Measurements from ENCODE around the gene ECE2. TPM values are rescaled to one million over a fixed set of nuclear protein-coding genes. Genes with fewer than 3 reads are reported as not detected.

The ECE2 gene
- total and polyA plus RNA-seq, 10 of the 15 experiments (the other 5 are each of a cell fraction or from before 2014, with no cell fraction given): not detected

- TF ChIP-seq BCL3 (IDR thresholded peaks at IDR 0.05; ENCODE audit: borderline replicate concordance, insufficient read depth, low read depth, low read length, poor library complexity, severe bottlenecking) (no peak), MTA3 (IDR thresholded peaks at IDR 0.05; ENCODE audit: borderline replicate concordance, low read length) (no peak)
Measured at GRCh38 chr3:184341925-184342324, 66.1 kb downstream of the ECE2 start (continued).

MicroRNAs encoded within 50 kb of the gene (microRNA counts, 767-probe panel; counts per million panel counts)
- microRNA hsa-miR-1224-3p: 55.3 counts per million
- 1,585 counts per million, percentile 60 among the panel's probes with 10 or more counts for microRNA hsa-miR-1224-5p

Small RNA genes within 50 kb of the gene (microRNA-seq; reads per million reads assigned to microRNA genes)
- not detected for gene MIR1224

Small RNA genes within 50 kb of the gene (small RNA-seq; reads per million reads assigned to genes)
- gene MIR1224 (not detected), gene SNORD66 (990 reads per million, percentile 100 among the genes with 10 or more reads in this experiment)

Other genes starting within 250 kb of the ECE2 start
Only the 7 nearest of the 18 such genes appear.
- gene VWA5B2, start 46.4 kb upstream of the ECE2 start, total RNA-seq (2014; rRNA removed): not detected in 2 replicates
- not detected in 2 replicates for gene VWA5B2, start 46.4 kb upstream of the ECE2 start, total RNA-seq (2014; rRNA removed; fragmentation: Illumina TruSeq; extraction: Trizol)
- not detected in 2 replicates for gene VWA5B2, start 46.4 kb upstream of the ECE2 start, total RNA-seq (2021)
- gene VWA5B2, start 46.4 kb upstream of the ECE2 start, polyA plus RNA-seq (2011; rRNA removed): 0.03 TPM in 1 of 2 replicates, not detected in the other
- gene VWA5B2, start 46.4 kb upstream of the ECE2 start, polyA plus RNA-seq (2014; fragmentation: Illumina TruSeq; extraction: Trizol): not detected in 2 replicates
- not detected for gene VWA5B2, start 46.4 kb upstream of the ECE2 start, polyA plus RNA-seq (2014; fragmentation: Nextera tagmentation; extraction: Ambion mirVana)
- gene VWA5B2, start 46.4 kb upstream of the ECE2 start, polyA plus RNA-seq (2014; rRNA removed): not detected in 2 replicates
- under 1 TPM in 1 of 2 experiments, not detected in 1; 0.09 TPM for gene VWA5B2, start 46.4 kb upstream of the ECE2 start, polyA plus RNA-seq (2016; fragmentation: Nextera tagmentation; extraction: Ambion mirVana)
- gene ALG3, start 27.1 kb upstream of the ECE2 start, total RNA-seq (2014; rRNA removed): 39.6 and 47.5 TPM in 2 replicates
- 20.9 and 21.2 TPM in 2 replicates for gene ALG3, start 27.1 kb upstream of the ECE2 start, total RNA-seq (2014; rRNA removed; fragmentation: Illumina TruSeq; extraction: Trizol)
- gene ALG3, start 27.1 kb upstream of the ECE2 start, total RNA-seq (2021): 44.5 and 44.9 TPM in 2 replicates
- gene ALG3, start 27.1 kb upstream of the ECE2 start, polyA plus RNA-seq (2011; rRNA removed): 15.8 and 29.0 TPM in 2 replicates
- gene ALG3, start 27.1 kb upstream of the ECE2 start, polyA plus RNA-seq (2014; fragmentation: Illumina TruSeq; extraction: Trizol): 25.5 and 36.0 TPM in 2 replicates
- gene ALG3, start 27.1 kb upstream of the ECE2 start, polyA plus RNA-seq (2014; fragmentation: Nextera tagmentation; extraction: Ambion mirVana): 10 to 100 TPM; 13.6 to 16.0 TPM
- gene ALG3, start 27.1 kb upstream of the ECE2 start, polyA plus RNA-seq (2014; rRNA removed): 42.9 and 45.1 TPM in 2 replicates
- 10 to 100 TPM; 82.9 to 84.7 TPM for gene ALG3, start 27.1 kb upstream of the ECE2 start, polyA plus RNA-seq (2016; fragmentation: Nextera tagmentation; extraction: Ambion mirVana)
- gene EEF1AKMT4, start 26.4 kb upstream of the ECE2 start, total RNA-seq (2014; rRNA removed): 17.8 and 19.2 TPM in 2 replicates
- 7.8 and 8.8 TPM in 2 replicates for gene EEF1AKMT4, start 26.4 kb upstream of the ECE2 start, total RNA-seq (2014; rRNA removed; fragmentation: Illumina TruSeq; extraction: Trizol)
- gene EEF1AKMT4, start 26.4 kb upstream of the ECE2 start, total RNA-seq (2021): 10.2 and 11.9 TPM in 2 replicates
- 5.0 and 9.4 TPM in 2 replicates for gene EEF1AKMT4, start 26.4 kb upstream of the ECE2 start, polyA plus RNA-seq (2011; rRNA removed)
- 3.3 and 7.5 TPM in 2 replicates for gene EEF1AKMT4, start 26.4 kb upstream of the ECE2 start, polyA plus RNA-seq (2014; fragmentation: Illumina TruSeq; extraction: Trizol)
- 10 to 100 TPM; 18.7 to 19.2 TPM for gene EEF1AKMT4, start 26.4 kb upstream of the ECE2 start, polyA plus RNA-seq (2014; fragmentation: Nextera tagmentation; extraction: Ambion mirVana)
- gene EEF1AKMT4, start 26.4 kb upstream of the ECE2 start, polyA plus RNA-seq (2014; rRNA removed): 18.7 and 19.6 TPM in 2 replicates
- gene EEF1AKMT4, start 26.4 kb upstream of the ECE2 start, polyA plus RNA-seq (2016; fragmentation: Nextera tagmentation; extraction: Ambion mirVana): 10 to 100 TPM; 23.3 to 26.8 TPM
- 0.56 and 0.76 TPM in 2 replicates for gene CAMK2N2, start 14.5 kb upstream of the ECE2 start, total RNA-seq (2014; rRNA removed)
- gene CAMK2N2, start 14.5 kb upstream of the ECE2 start, total RNA-seq (2014; rRNA removed; fragmentation: Illumina TruSeq; extraction: Trizol): 0.32 and 0.45 TPM in 2 replicates
- 1.4 and 1.9 TPM in 2 replicates for gene CAMK2N2, start 14.5 kb upstream of the ECE2 start, total RNA-seq (2021)
- 0.16 TPM in 1 of 2 replicates, not detected in the other for gene CAMK2N2, start 14.5 kb upstream of the ECE2 start, polyA plus RNA-seq (2011; rRNA removed)
- 0.17 and 0.90 TPM in 2 replicates for gene CAMK2N2, start 14.5 kb upstream of the ECE2 start, polyA plus RNA-seq (2014; fragmentation: Illumina TruSeq; extraction: Trizol)
- under 1 TPM; 0.06 to 0.24 TPM for gene CAMK2N2, start 14.5 kb upstream of the ECE2 start, polyA plus RNA-seq (2014; fragmentation: Nextera tagmentation; extraction: Ambion mirVana)
- gene CAMK2N2, start 14.5 kb upstream of the ECE2 start, polyA plus RNA-seq (2014; rRNA removed): 0.88 and 1.1 TPM in 2 replicates
- gene CAMK2N2, start 14.5 kb upstream of the ECE2 start, polyA plus RNA-seq (2016; fragmentation: Nextera tagmentation; extraction: Ambion mirVana): under 1 TPM in 1 of 2 experiments, not detected in 1; 0.11 TPM
- 247 and 268 TPM in 2 replicates for gene PSMD2, start 23.2 kb downstream of the ECE2 start, total RNA-seq (2014; rRNA removed)
- gene PSMD2, start 23.2 kb downstream of the ECE2 start, total RNA-seq (2014; rRNA removed; fragmentation: Illumina TruSeq; extraction: Trizol): 167 and 176 TPM in 2 replicates
- 225 and 235 TPM in 2 replicates for gene PSMD2, start 23.2 kb downstream of the ECE2 start, total RNA-seq (2021)
- gene PSMD2, start 23.2 kb downstream of the ECE2 start, polyA plus RNA-seq (2011; rRNA removed): 94.2 and 168 TPM in 2 replicates
- gene PSMD2, start 23.2 kb downstream of the ECE2 start, polyA plus RNA-seq (2014; fragmentation: Illumina TruSeq; extraction: Trizol): 144 and 205 TPM in 2 replicates
- gene PSMD2, start 23.2 kb downstream of the ECE2 start, polyA plus RNA-seq (2014; fragmentation: Nextera tagmentation; extraction: Ambion mirVana): 100 to 1,000 TPM; 103 to 111 TPM
- gene PSMD2, start 23.2 kb downstream of the ECE2 start, polyA plus RNA-seq (2014; rRNA removed): 188 and 189 TPM in 2 replicates
- gene PSMD2, start 23.2 kb downstream of the ECE2 start, polyA plus RNA-seq (2016; fragmentation: Nextera tagmentation; extraction: Ambion mirVana): 100 to 1,000 TPM; 471 to 515 TPM
- gene EIF4G1, start 38.6 kb downstream of the ECE2 start, total RNA-seq (2014; rRNA removed): 228 and 252 TPM in 2 replicates
- gene EIF4G1, start 38.6 kb downstream of the ECE2 start, total RNA-seq (2014; rRNA removed; fragmentation: Illumina TruSeq; extraction: Trizol): 122 and 128 TPM in 2 replicates
- gene EIF4G1, start 38.6 kb downstream of the ECE2 start, total RNA-seq (2021): 454 and 462 TPM in 2 replicates
- 62.1 and 222 TPM in 2 replicates for gene EIF4G1, start 38.6 kb downstream of the ECE2 start, polyA plus RNA-seq (2011; rRNA removed)
- 153 and 254 TPM in 2 replicates for gene EIF4G1, start 38.6 kb downstream of the ECE2 start, polyA plus RNA-seq (2014; fragmentation: Illumina TruSeq; extraction: Trizol)
- 10 to 100 TPM in 1 of 2 experiments, 1 to 10 TPM in 1; 5.7 to 12.9 TPM for gene EIF4G1, start 38.6 kb downstream of the ECE2 start, polyA plus RNA-seq (2014; fragmentation: Nextera tagmentation; extraction: Ambion mirVana)
- 210 and 265 TPM in 2 replicates for gene EIF4G1, start 38.6 kb downstream of the ECE2 start, polyA plus RNA-seq (2014; rRNA removed)
- gene EIF4G1, start 38.6 kb downstream of the ECE2 start, polyA plus RNA-seq (2016; fragmentation: Nextera tagmentation; extraction: Ambion mirVana): 100 to 1,000 TPM; 281 to 283 TPM
- 4.0 and 4.5 TPM in 2 replicates for gene FAM131A, start 61.6 kb downstream of the ECE2 start, total RNA-seq (2014; rRNA removed)
- gene FAM131A, start 61.6 kb downstream of the ECE2 start, total RNA-seq (2014; rRNA removed; fragmentation: Illumina TruSeq; extraction: Trizol): 1.4 and 1.9 TPM in 2 replicates
- gene FAM131A, start 61.6 kb downstream of the ECE2 start, total RNA-seq (2021): 3.0 and 5.0 TPM in 2 replicates
- 0.17 and 0.42 TPM in 2 replicates for gene FAM131A, start 61.6 kb downstream of the ECE2 start, polyA plus RNA-seq (2011; rRNA removed)
- 0.74 and 1.4 TPM in 2 replicates for gene FAM131A, start 61.6 kb downstream of the ECE2 start, polyA plus RNA-seq (2014; fragmentation: Illumina TruSeq; extraction: Trizol)
- under 1 TPM; 0.31 to 0.47 TPM for gene FAM131A, start 61.6 kb downstream of the ECE2 start, polyA plus RNA-seq (2014; fragmentation: Nextera tagmentation; extraction: Ambion mirVana)
- 4.5 and 5.1 TPM in 2 replicates for gene FAM131A, start 61.6 kb downstream of the ECE2 start, polyA plus RNA-seq (2014; rRNA removed)
- gene FAM131A, start 61.6 kb downstream of the ECE2 start, polyA plus RNA-seq (2016; fragmentation: Nextera tagmentation; extraction: Ambion mirVana): 1 to 10 TPM; 1.0 to 1.7 TPM